IPS DF 4.7 (cell line): Measurements from ENCODE around the gene SIRT1.
"Not testable (repeated sequence)": the region's sequence is repeated elsewhere in the genome, so short reads cannot be mapped to it uniquely, and the experiment has no call there.

Experiments
- DNase-seq: peaks from one replicate; pipeline ENCODE4 v3.0.0-alpha.2; 2013; ENCODE audit warnings: low spot score; ENCODE audit errors: extremely low read depth

SIRT1 gene

GRCh38 chr10:67875340-67876238 lies 8.9 kb upstream of the SIRT1 start:
- no peak for DNase-seq

GRCh38 chr10:67877421-67877820 lies 7.0 kb upstream of the SIRT1 start:
- DNase-seq = not testable (repeated sequence)

GRCh38 chr10:67878133-67878532 lies 6.3 kb upstream of the SIRT1 start:
- DNase-seq = no peak

- no peak for DNase-seq
Observed at GRCh38 chr10:67883710-67884312, 645 bp upstream of the SIRT1 start.

GRCh38 chr10:67884842-67885670 lies 600 bp downstream of the SIRT1 start:
- no peak for DNase-seq

GRCh38 chr10:67893637-67894036 lies 9.2 kb downstream of the SIRT1 start:
- DNase-seq = no peak

- DNase-seq = no peak
Observed at GRCh38 chr10:67903581-67903980, 19.1 kb downstream of the SIRT1 start.

GRCh38 chr10:67912331-67912946 lies 28.0 kb downstream of the SIRT1 start:
- DNase-seq = no peak

- no peak for DNase-seq
Observed at GRCh38 chr10:67914777-67915340, 30.4 kb downstream of the SIRT1 start.

- DNase-seq = no peak
Observed at GRCh38 chr10:67917169-67917568, 32.7 kb downstream of the SIRT1 start.

GRCh38 chr10:67917679-67918078 lies 33.2 kb downstream of the SIRT1 start:
- DNase-seq = no peak

- no peak for DNase-seq
Observed at GRCh38 chr10:67921065-67921464, 36.6 kb downstream of the SIRT1 start.

GRCh38 chr10:67923551-67923950 lies 39.1 kb downstream of the SIRT1 start:
- no peak for DNase-seq

GRCh38 chr10:67924136-67924535 lies 39.7 kb downstream of the SIRT1 start:
- DNase-seq = no peak

GRCh38 chr10:67925449-67926005 lies 41.1 kb downstream of the SIRT1 start:
- DNase-seq = no peak

GRCh38 chr10:67926951-67927350 lies 42.5 kb downstream of the SIRT1 start:
- DNase-seq = no peak

- DNase-seq = no peak
Observed at GRCh38 chr10:67933199-67933598, 48.7 kb downstream of the SIRT1 start.

- DNase-seq = no peak
Observed at GRCh38 chr10:67934336-67934735, 49.9 kb downstream of the SIRT1 start.

- no peak for DNase-seq
Observed at GRCh38 chr10:67935223-67935622, 50.8 kb downstream of the SIRT1 start.

- DNase-seq = no peak
Observed at GRCh38 chr10:67936416-67936815, 52.0 kb downstream of the SIRT1 start.

- no peak for DNase-seq
Observed at GRCh38 chr10:67943917-67944316, 59.5 kb downstream of the SIRT1 start.
